PFSK-1 (cell line): Measurements from ENCODE around the gene SBF1.

Source experiments
- FOXP2 ChIP-seq: optimal IDR thresholded peaks from 2 replicates; pipeline ENCODE3; 2011; ENCODE audit warnings: borderline replicate concordance, control low read depth, inconsistent platforms; ENCODE audit not compliant: insufficient read depth; ENCODE audit errors: extremely low read length, extremely low read depth
- POLR2AphosphoS5 ChIP-seq: IDR thresholded peaks from 2 replicates; pipeline ENCODE4 v1.6.1; 2012; ENCODE audit warnings: low read depth, mild to moderate bottlenecking, control low read depth, low read length, moderate library complexity
- REST ChIP-seq, 2 experiments: IDR thresholded peaks; 2 replicates each; pipeline versions ENCODE4 v1.6.1 to v1.8.0; 2011 to 2012; ENCODE audit warnings: low read depth in 2 of 2, low read length in 2 of 2, control low read depth in 1 of 2, inconsistent platforms in 1 of 2, mild to moderate bottlenecking in 1 of 2, moderate library complexity in 1 of 2; ENCODE audit not compliant: insufficient read depth in 1 of 2
- SIN3A ChIP-seq: IDR thresholded peaks from 2 replicates; pipeline ENCODE4 v1.6.1; 2012; ENCODE audit warnings: mild to moderate bottlenecking, low read length, moderate library complexity, borderline replicate concordance; ENCODE audit not compliant: insufficient read depth
- TAF1 ChIP-seq: IDR thresholded peaks from 2 replicates; pipeline ENCODE4 v1.6.1; 2012; ENCODE audit warnings: low read length, control low read depth, borderline replicate concordance; ENCODE audit not compliant: insufficient read depth

Gene SBF1

GRCh38 chr22:50398831-50399648 is 75.8 kb downstream of the SBF1 start:
- TF ChIP-seq TAF1 (no peak), SIN3A (no peak), POLR2AphosphoS5 (no peak), FOXP2 (no peak), REST (IDR thresholded peaks at IDR 0.05; ENCODE audit: insufficient read depth in 1 of 2, low read depth in 2 of 2, low read length in 2 of 2) (no peak)

- TF ChIP-seq FOXP2 = no peak
- TF ChIP-seq REST (IDR thresholded peaks at IDR 0.05; ENCODE audit: insufficient read depth in 1 of 2, low read depth in 2 of 2, low read length in 2 of 2) = no peak
- no peak for TF ChIP-seq TAF1
- TF ChIP-seq SIN3A = no peak
- TF ChIP-seq POLR2AphosphoS5 = no peak
These were observed 78.0 kb downstream of the SBF1 start for GRCh38 chr22:50396751-50397370.
